ENCODE data around the gene MAN1C1.
A peak's percentile ranks its signal among the peaks of the same experiment; 100 is the strongest.

GRCh38 chr1:25797939-25798338 is 181.3 kb downstream of the MAN1C1 start:
- no peak for TF ChIP-seq EZH2 (IDR thresholded peaks at IDR 0.05)
- TF ChIP-seq JUND (IDR thresholded peaks at IDR 0.05): no peak
- peak; percentile 61 to 82 (median 74); a peak in 5 of 6 replicates for TF ChIP-seq CTCF (IDR thresholded peaks at IDR 0.05 in 2 of 3, conservative IDR thresholded peaks at IDR 0.05 in 1 of 3; ENCODE audit: borderline replicate concordance in 1 of 3, insufficient read depth in 1 of 3, low read depth in 2 of 3, low read length in 2 of 3)
- no peak for TF ChIP-seq EZH2phosphoT487 (IDR thresholded peaks at IDR 0.05; ENCODE audit: borderline replicate concordance)
- TF ChIP-seq REST (IDR thresholded peaks at IDR 0.05; ENCODE audit: low read depth): no peak
- no peak for TF ChIP-seq ZBTB33 (IDR thresholded peaks at IDR 0.05; ENCODE audit: extremely low read depth, insufficient replicate concordance, low read length)
- no peak for TF ChIP-seq POLR2AphosphoS5 (IDR thresholded peaks at IDR 0.05; ENCODE audit: low read depth, low read length)
- peak; percentile 49 for TF ChIP-seq RAD21 (IDR thresholded peaks at IDR 0.05; ENCODE audit: low read depth)
- no peak for TF ChIP-seq ZNF274 (IDR thresholded peaks at IDR 0.05; ENCODE audit: low read depth, low read length)
- no peak for TF ChIP-seq SP1 (IDR thresholded peaks at IDR 0.05; ENCODE audit: low read depth)
- TF ChIP-seq EGR1 (IDR thresholded peaks at IDR 0.05; ENCODE audit: low read depth): no peak
- no peak for TF ChIP-seq FOSL1 (IDR thresholded peaks at IDR 0.05; ENCODE audit: low read depth)

All from HCT116 (cell line).